H7 (cell line): Measurements from ENCODE around the gene PRKCI. TPM values are rescaled to one million over a fixed set of nuclear protein-coding genes. Genes with fewer than 3 reads are reported as not detected.

Source experiments
- total RNA-seq: library from RNA; depleted of rRNA; stranded (reverse); fragments of >200 nt; shearing (Covaris generic); gene quantifications from 2 replicates; pipeline ENCODE4 v1.2.3, GENCODE V29; 2014; rRNA removed

Gene PRKCI
- total RNA-seq, 1 experiment from 2014 or later: 74.5 TPM

Other genes starting within 250 kb of the PRKCI start
- gene GPR160, start 184.4 kb upstream of the PRKCI start, total RNA-seq: 15.4 and 33.1 TPM in 2 replicates
- gene PHC3, start 40.7 kb upstream of the PRKCI start, total RNA-seq: 8.2 and 10.2 TPM in 2 replicates
- 102 and 165 TPM in 2 replicates for gene SKIL, start 135.3 kb downstream of the PRKCI start, total RNA-seq
- 81.6 and 104 TPM in 2 replicates for gene CLDN11, start 196.4 kb downstream of the PRKCI start, total RNA-seq